Tibial artery (tissue), 4 donors: ENCODE data around the gene C10orf120.

ENCODE experiments used
- DNase-seq, 2 donors: peaks; one replicate each; pipeline ENCODE4 v3.0.0-alpha.2; 2019
- H3K27ac ChIP-seq, 2 donors: fragments of 200-600 bp; sonication (generic) in 1 of 2; 1 replicate in 1 of 2; 2 replicates in 1 of 2; pipeline ENCODE4 v1.5.1; 2018 to 2019; ENCODE audit warnings: mild to moderate bottlenecking in 1 of 2
- H3K27me3 ChIP-seq, 2 donors: fragments of 200-600 bp; sonication (generic) in 1 of 2; one replicate each; pipeline versions ENCODE4 v1.5.1 to v1.6.0; 2016 to 2019
- H3K36me3 ChIP-seq, 3 donors: fragments of 200-600 bp; sonication (generic) in 2 of 3; one replicate each; pipeline ENCODE4 v1.5.1; 2016 to 2019; ENCODE audit warnings: mild to moderate bottlenecking in 2 of 3
- H3K4me1 ChIP-seq, 4 donors: fragments of 200-600 bp; sonication (generic) in 2 of 4; 1 replicate in 3 of 4; 2 replicates in 1 of 4; pipeline ENCODE4 v1.5.1; 2016 to 2019
- H3K4me3 ChIP-seq, 2 donors: fragments of 200-600 bp; sonication (generic) in 1 of 2; 1 replicate in 1 of 2; 2 replicates in 1 of 2; pipeline ENCODE4 v1.5.1; 2018 to 2019; ENCODE audit warnings: mild to moderate bottlenecking in 2 of 2
- H3K9me3 ChIP-seq, 3 donors: fragments of 200-600 bp; sonication (generic) in 1 of 3; one replicate each; pipeline ENCODE4 v1.5.1; 2016 to 2019
- intact Hi-C: fragments of 100-400 bp; cut with DNase I; formaldehyde crosslinking; loops from one replicate; pipeline ENCODE4 v1.15.0; 2023; ENCODE audit warnings: low total_unique reads
- TF ChIP-seq, protein P1 (sequence below), 2 experiments: fragments of 200-600 bp in 1 of 2; fragments of 450-650 bp in 1 of 2; IDR thresholded peaks; one replicate each; pipeline ENCODE4 v1.5.1; 2017 to 2019; ENCODE audit warnings: antibody characterized with exemption in 2 of 2, mild to moderate bottlenecking in 1 of 2, moderate library complexity in 1 of 2

Gene C10orf120

DNA sequence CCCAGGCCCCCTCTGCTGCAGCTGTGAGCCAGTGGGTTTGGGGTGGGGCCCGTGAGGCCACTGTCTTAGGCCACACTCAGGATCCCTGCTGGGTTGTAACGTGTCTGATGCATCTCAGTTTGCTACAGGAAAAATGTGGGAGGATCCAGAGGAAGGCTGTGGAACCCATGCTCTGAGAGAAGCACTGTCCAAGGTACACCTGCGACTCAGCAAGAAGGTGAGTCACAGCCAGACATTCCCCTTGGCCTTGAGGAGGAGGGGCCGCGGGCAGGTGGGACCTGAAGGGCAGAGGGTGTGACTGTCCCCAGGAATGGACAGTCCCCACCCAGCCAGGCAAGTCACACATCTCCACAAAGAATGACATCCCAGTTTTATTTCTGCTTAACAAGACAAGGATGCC lies 27.8 kb upstream of the C10orf120 start:
- intact Hi-C loops = no loop called here
- Histone ChIP-seq H3K9me3 (no peaks in the 10 kb centered on the region), H3K4me1 (no peaks in the 10 kb centered on the region), H3K4me3 (no peak overlapping the region), H3K27me3 (peaks cover 0 to 31% of the 10 kb centered on the region in 2 donors), H3K36me3 (no peaks in the 10 kb centered on the region), H3K27ac (no peak overlapping the region)
- TF ChIP-seq, protein P1, sequence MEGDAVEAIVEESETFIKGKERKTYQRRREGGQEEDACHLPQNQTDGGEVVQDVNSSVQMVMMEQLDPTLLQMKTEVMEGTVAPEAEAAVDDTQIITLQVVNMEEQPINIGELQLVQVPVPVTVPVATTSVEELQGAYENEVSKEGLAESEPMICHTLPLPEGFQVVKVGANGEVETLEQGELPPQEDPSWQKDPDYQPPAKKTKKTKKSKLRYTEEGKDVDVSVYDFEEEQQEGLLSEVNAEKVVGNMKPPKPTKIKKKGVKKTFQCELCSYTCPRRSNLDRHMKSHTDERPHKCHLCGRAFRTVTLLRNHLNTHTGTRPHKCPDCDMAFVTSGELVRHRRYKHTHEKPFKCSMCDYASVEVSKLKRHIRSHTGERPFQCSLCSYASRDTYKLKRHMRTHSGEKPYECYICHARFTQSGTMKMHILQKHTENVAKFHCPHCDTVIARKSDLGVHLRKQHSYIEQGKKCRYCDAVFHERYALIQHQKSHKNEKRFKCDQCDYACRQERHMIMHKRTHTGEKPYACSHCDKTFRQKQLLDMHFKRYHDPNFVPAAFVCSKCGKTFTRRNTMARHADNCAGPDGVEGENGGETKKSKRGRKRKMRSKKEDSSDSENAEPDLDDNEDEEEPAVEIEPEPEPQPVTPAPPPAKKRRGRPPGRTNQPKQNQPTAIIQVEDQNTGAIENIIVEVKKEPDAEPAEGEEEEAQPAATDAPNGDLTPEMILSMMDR (IDR thresholded peaks at IDR 0.05) = no peak
- no peak for DNase-seq

DNA sequence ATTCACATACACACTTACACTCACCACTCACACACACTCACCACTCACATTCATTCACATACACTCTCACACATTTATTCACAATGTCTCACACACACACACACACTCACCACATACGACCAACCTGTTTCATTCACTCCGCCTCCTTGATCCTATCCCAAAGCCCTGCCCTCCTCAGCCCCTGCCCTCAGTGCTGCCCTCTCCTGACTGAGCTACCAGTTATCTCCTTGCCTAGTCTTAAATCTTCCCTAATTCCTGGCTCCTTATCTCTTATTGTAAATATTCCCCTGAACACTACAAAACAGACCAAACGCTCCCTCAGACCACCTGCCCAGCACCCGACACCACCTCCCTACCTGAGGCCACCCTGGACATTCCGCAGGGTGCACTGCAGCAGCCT lies 26.1 kb upstream of the C10orf120 start:
- TF ChIP-seq, protein P1 (IDR thresholded peaks at IDR 0.05) = no peak
- Histone ChIP-seq H3K4me3 (no peak overlapping the region), H3K9me3 (no peaks in the 10 kb centered on the region), H3K27me3 (peaks cover 0 to 29% of the 10 kb centered on the region in 2 donors), H3K4me1 (no peaks in the 10 kb centered on the region), H3K36me3 (no peaks in the 10 kb centered on the region), H3K27ac (no peak overlapping the region)
- DNase-seq = no peak
- intact Hi-C loops = no loop called here

GRCh38 chr10:122725006-122725405 lies 25.4 kb upstream of the C10orf120 start:
- no peaks in the 10 kb centered on the region for H3K36me3 ChIP-seq
- TF ChIP-seq, protein P1 (IDR thresholded peaks at IDR 0.05) = no peak
- intact Hi-C loops = no loop called here
- peaks cover 0 to 26% of the 10 kb centered on the region in 2 donors for H3K27me3 ChIP-seq
- no peak overlapping the region for H3K4me3 ChIP-seq
- no peaks in the 10 kb centered on the region for H3K4me1 ChIP-seq
- no peak for DNase-seq
- H3K27ac ChIP-seq = no peak overlapping the region
- no peaks in the 10 kb centered on the region for H3K9me3 ChIP-seq

DNA sequence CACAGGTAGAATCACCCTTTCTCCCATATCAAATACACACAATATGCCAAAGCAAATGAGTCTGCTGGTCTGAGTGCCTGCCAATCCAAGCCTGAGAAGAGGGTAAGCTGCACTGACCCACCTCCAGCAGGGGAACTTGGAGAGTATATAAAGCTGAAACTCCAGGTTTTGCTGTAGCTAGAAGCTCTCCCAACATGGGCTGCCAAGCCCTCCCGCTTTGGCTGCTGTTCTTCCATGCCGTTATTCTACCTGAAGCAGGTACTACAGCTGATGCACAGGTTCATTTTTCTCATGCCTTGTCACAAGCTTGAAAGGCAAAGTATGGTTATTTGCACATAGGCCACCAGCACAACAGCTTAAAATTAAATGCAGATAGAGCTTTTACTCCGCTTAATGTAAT lies 21.5 kb upstream of the C10orf120 start:
- H3K4me3 ChIP-seq = no peak overlapping the region
- DNase-seq = no peak
- H3K27ac ChIP-seq = no peak overlapping the region
- no peaks in the 10 kb centered on the region for H3K4me1 ChIP-seq
- H3K36me3 ChIP-seq = no peaks in the 10 kb centered on the region
- intact Hi-C loops = no loop called here
- no peaks in the 10 kb centered on the region for H3K9me3 ChIP-seq
- peaks cover 0 to 8% of the 10 kb centered on the region in 2 donors for H3K27me3 ChIP-seq
- TF ChIP-seq, protein P1 (IDR thresholded peaks at IDR 0.05) = no peak

- H3K27me3 ChIP-seq = peaks cover 0 to 47% of the 10 kb centered on the region in 2 donors
Measured at GRCh38 chr10:122716025-122716424, 16.4 kb upstream of the C10orf120 start.

More at GRCh38 chr10:122716025-122716424, 16.4 kb upstream of the C10orf120 start:
- no peaks in the 10 kb centered on the region for H3K36me3 ChIP-seq
- no peak overlapping the region for H3K4me3 ChIP-seq
- intact Hi-C loops = no loop called here
- H3K27ac ChIP-seq = no peak overlapping the region
- no peaks in the 10 kb centered on the region for H3K9me3 ChIP-seq
- H3K4me1 ChIP-seq = no peaks in the 10 kb centered on the region
- TF ChIP-seq, protein P1 (IDR thresholded peaks at IDR 0.05) = no peak
- no peak for DNase-seq
